Ecto neural progenitor cell (in vitro differentiated cells): Measurements from ENCODE around the gene RAP1GAP2.
"Not testable (repeated sequence)": the region's sequence is repeated elsewhere in the genome, so short reads cannot be mapped to it uniquely, and the experiment has no call there.

Experiments used
- DNase-seq: peaks from one replicate; pipeline ENCODE4 v3.0.0-alpha.2; 2018; ENCODE audit warnings: low spot score

RAP1GAP2 gene

GRCh38 chr17:2796164-2797125, at the start of gene RAP1GAP2:
RAP1GAP2 (plus strand) TSS chr17:2796438; CDS start chr17:2796528, 90 bp downstream.
- DNase-seq = no peak

GRCh38 chr17:2749058-2749783, 47.0 kb upstream of the RAP1GAP2 start, which contains the start of gene CCDC92B:
CCDC92B (minus strand) TSS chr17:2749652; CDS start chr17:2735145, 14,507 bp downstream.
- no peak for DNase-seq

GRCh38 chr17:2749784-2750181, 46.5 kb upstream of the RAP1GAP2 start:
- peak; percentile 95 for DNase-seq

GRCh38 chr17:2750721-2751120, 45.5 kb upstream of the RAP1GAP2 start:
- no peak for DNase-seq

- DNase-seq = no peak
These were observed 44.7 kb upstream of the RAP1GAP2 start for GRCh38 chr17:2751491-2751890.

- peak; percentile 84 for DNase-seq
These were observed 40.1 kb upstream of the RAP1GAP2 start for GRCh38 chr17:2755891-2756724.

GRCh38 chr17:2758870-2759269, 37.4 kb upstream of the RAP1GAP2 start:
- no peak for DNase-seq

- peak; percentile 46 for DNase-seq
These were observed 26.1 kb upstream of the RAP1GAP2 start for GRCh38 chr17:2770129-2770528.

GRCh38 chr17:2775206-2775605, 21.0 kb upstream of the RAP1GAP2 start:
- DNase-seq = no peak

- peak; percentile 87 for DNase-seq
These were observed 19.5 kb upstream of the RAP1GAP2 start for GRCh38 chr17:2776589-2777241.

GRCh38 chr17:2777242-2777867, 18.9 kb upstream of the RAP1GAP2 start:
- peak; percentile 69 for DNase-seq

GRCh38 chr17:2778489-2778888, 17.7 kb upstream of the RAP1GAP2 start:
- no peak for DNase-seq

- no peak for DNase-seq
These were observed 16.7 kb upstream of the RAP1GAP2 start for GRCh38 chr17:2779545-2779944.

GRCh38 chr17:2780256-2780655, 16.0 kb upstream of the RAP1GAP2 start:
- DNase-seq = no peak

- no peak for DNase-seq
These were observed 15.2 kb upstream of the RAP1GAP2 start for GRCh38 chr17:2780931-2781454.

- not testable (repeated sequence) for DNase-seq
These were observed 14.6 kb upstream of the RAP1GAP2 start for GRCh38 chr17:2781598-2781997.

- DNase-seq = no peak
These were observed 14.2 kb upstream of the RAP1GAP2 start for GRCh38 chr17:2782055-2782454.

- no peak for DNase-seq
These were observed 12.8 kb upstream of the RAP1GAP2 start for GRCh38 chr17:2783310-2784030.

- DNase-seq = no peak
These were observed 11.4 kb upstream of the RAP1GAP2 start for GRCh38 chr17:2784864-2785263.

- not testable (repeated sequence) for DNase-seq
These were observed 10.9 kb upstream of the RAP1GAP2 start for GRCh38 chr17:2785376-2785775.
